GM21576 (cell line): ENCODE results near the gene KAZN.

Experiments used
- ATAC-seq: cut with Tn5 transposase; IDR thresholded peaks from one replicate; pipeline ENCODE4 v1.9.1; 2021; ENCODE audit warnings: mild to moderate bottlenecking, moderate library complexity; ENCODE audit not compliant: unreplicated experiment

KAZN gene

DNA sequence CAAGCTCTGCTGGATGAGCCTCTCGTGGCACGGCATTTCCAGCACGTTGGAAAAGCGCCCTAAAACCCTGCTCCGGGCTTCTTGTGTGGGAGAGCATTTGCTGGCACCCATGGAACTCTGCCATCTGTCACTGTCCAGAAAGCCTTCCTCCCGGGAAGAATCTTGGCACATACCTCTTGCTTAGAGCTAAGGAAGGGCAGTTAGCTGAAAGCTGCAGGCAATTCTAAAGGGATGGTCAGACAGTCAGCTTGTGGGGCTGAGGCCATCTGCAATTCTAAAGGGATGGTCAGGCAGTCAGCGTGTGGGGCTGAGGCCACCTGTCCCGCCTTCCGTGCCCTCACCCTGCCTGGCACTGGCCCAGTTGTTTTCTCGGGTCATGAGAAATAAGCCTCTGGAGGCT is 416.0 kb downstream of the KAZN start:
- ATAC-seq, result no peak

DNA sequence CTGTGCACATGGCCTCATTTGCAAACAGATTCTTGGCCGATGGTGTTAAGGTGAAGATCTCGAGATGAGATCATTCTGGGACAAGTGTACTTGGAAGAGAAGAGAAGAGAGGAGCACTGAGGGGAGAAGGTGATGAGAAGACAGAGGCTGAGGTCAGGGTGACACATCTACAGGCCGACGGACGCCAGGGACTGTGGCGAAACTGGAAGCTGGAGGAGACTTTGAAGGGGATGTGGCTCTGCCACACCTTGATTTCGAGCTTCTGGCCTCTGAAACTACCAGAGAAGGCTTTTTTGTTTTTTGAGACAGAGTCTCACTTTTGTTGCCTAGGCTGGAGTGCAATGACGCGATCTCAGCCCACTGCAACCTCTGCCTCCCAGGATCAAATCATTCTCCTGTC is 417.5 kb downstream of the KAZN start:
- ATAC-seq, result no peak

DNA sequence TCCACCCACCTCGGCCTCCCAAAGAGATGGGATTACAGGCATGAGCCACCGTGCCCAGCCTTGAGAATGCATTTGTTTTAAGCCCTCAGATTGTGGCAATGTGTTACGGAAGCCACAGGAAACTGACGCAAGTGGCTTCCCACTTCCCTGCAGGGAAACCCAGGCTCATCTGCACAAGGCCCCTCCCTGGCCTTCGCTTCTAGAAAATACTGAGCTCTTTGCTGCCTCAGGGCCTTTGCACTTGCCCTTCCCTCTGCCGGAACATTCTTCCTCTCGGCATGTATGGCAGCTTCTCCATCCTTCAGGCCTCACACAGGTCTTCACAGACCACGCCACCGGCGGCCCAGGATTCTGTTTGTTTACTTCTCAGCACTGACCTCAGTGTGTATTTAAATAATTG is 418.0 kb downstream of the KAZN start:
- no peak for ATAC-seq

DNA sequence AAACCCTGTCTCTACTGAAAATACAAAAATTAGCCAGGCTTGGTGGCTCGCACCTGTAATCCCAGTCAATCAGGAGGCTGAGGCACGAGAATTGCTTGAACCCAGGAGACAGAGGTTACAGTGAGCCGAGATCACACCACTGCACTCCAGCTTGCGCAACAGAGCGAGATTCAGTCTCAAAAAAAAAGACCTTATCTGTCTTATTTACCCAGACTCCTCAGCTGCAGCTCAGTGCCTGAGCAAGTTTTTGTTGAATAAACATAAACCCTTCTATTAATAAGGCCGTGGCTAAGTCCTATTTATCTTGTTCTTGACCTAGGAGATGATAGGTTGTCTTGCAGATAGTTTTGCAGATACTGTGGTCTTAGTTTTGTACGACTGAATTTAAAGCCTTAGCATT is 418.6 kb downstream of the KAZN start:
- ATAC-seq, result no peak

DNA sequence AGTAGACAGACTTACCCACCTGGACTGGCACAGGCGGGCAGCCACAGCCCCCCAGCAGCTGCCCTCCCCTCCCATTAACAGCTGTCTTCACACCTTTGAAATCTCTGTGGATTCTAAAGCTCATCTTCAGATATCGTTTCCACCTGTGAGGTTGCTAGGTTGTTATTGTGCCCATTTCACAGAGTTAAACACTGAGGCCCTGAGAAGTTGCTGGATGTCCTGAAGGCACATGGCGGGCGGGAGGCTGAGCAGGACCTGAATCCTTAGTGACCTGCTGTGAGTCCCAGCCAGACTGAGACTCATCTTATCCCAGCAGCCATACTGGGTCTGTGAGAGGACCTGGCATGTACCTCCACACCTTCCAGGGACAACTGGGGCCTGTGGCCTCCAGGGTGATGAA is 420.3 kb downstream of the KAZN start:
- ATAC-seq, result no peak

DNA sequence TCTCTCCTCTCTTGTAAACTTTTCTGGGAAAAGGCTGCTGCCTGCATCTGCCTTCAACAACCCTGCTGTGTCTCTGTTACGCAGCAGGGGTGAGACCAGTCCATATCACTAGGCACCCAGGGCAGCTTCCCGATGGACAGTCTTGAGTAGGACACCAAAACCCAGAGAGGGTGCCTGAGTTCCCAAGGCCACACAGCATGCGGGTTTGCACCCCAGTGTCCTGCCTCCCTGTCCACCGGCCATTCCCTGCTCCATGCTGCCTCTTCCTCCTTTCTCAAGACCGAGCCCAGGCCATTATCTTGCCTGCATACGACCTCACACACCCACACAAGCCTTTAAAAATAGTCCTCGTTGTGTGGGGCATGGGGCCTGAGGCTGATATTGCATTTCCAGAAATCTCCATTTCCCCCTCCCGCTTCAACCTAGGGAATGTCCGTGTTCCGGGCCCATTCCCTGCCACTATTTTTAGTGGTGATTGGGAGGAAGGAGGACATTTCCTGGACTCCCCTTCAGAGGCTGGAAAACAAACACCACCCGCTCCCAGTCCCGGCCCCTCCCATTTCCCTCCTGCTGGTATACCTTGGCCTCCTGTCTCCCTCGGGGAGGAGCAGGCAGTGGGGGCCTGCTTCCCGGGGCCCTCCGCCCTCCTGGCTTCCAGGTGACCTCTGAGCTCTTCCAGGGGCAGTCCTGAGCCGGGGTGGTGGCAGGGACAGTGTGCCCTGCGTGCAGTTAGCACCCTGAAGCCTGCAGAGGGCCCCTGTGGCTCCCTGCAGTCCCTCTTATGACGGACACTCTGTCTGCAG is 422.7 kb downstream of the KAZN start:
- no peak for ATAC-seq

DNA sequence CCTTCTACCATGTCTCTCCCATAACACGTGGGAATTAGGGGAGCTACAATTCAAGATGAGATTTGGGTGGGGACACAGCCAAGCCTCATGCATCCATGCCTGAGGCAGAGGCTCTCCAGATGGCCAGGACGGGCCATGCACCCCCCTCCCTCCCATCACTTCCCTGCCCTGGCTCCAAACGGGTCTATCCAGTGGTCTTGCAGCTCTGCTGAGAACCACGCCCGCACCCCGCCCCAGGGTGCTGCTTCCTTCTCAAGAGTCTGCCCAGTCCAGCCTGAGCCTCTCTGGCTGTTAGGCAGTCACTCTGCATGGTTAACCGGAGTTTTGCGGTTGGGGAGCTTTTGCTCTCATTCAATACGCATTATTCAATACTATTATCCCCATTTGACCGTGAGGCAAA is 423.6 kb downstream of the KAZN start:
- ATAC-seq, result no peak

DNA sequence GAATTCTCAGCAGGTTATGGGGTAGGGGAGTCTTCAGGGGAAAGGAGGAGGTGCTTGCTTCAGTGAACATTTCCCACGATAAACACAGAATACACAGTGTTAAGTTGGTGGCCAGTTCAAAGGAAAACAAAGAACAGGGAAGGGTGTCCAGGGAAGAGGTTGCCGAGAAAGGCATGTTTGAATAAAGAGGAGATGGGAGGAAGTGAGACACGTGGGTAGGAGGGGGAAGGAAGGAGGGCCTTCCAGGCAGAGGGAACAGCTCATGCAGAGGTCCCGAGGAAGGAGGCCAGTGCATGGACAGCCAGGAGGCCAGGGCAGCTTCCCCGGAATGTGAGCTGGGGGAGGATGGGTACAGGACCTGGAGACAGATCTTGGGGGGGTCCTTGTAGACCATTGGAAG is 424.7 kb downstream of the KAZN start:
- ATAC-seq, result no peak

DNA sequence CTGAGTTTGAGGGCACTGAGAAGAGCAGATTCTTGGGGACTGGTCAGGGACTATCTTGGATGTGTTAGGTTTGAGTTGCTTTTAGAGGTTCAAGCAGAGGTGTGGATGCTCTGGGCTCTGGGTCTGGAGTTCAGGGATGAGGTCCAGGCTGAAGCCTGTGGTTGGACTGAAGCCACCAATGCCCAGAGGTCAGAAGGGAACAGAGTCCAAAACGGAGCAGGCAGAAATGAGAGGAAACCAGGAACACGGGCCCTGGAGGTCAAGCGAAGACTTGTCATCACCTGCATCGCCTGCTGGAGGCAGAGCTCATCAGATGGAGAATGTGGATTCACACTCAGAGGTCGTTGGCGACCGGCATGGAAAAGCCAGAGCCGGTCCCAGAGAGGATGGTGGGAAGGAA is 425.5 kb downstream of the KAZN start:
- no peak for ATAC-seq

DNA sequence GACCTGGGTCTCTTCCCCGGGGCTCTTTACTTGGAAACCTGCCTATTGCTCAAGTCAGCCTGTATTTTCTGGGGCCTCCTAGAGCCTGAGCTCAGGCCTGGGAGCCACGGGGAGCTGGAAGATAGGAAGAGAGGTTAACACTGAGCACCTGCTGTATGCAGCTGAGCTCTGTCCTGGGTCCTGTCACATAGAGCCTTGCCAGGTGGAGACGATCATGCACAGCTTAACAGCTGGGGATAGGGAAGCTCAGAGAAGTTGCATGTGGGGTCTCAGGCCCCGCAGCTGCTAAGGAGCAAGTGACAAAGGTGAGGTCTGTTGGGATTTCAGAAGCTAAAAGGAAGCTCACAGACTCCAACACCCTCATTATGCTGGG is 427.6 kb downstream of the KAZN start:
- no peak for ATAC-seq

DNA sequence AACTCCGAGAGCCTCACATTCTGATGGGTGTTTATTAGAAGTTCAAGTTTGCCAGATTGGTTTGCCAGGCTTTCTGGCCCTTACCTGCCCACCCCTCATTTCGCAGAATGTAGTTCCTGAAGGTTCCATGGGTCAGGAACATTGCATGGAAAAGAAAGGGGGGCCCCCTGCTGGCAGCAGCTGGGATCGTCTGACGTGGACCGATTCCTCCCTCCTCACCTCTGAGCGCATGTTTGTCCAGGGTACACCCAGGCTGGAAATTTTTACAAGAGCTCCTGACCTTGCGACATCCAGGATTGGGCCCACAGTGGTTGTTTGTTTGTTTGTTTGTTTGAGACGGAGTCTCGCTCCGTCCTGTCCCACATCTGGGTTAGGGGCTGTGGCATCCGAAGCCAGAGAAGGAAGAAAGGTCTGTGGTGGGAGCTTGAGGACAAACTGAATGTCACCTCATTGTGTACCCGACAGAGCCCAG is 429.1 kb downstream of the KAZN start:
- ATAC-seq, result no peak

DNA sequence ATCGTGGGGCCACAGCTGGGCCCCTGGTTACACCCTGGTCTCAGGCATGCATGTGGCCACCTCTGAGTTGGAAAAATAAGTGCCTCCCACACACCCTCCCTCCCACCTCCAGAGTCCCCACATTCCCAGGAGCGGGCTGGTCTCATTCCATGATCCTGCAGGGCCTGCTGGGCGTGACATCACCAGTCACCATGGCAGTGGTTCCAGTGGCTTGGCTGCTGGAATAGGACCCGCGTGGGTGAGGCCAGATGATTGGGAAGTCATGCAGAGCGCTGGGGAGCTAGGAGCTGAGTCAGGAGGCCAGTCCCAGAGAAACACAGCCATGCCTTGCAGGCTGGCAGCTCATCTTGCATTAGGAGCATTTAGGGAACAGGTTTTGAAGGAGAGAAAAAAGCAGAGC is 429.6 kb downstream of the KAZN start:
- no peak for ATAC-seq

DNA sequence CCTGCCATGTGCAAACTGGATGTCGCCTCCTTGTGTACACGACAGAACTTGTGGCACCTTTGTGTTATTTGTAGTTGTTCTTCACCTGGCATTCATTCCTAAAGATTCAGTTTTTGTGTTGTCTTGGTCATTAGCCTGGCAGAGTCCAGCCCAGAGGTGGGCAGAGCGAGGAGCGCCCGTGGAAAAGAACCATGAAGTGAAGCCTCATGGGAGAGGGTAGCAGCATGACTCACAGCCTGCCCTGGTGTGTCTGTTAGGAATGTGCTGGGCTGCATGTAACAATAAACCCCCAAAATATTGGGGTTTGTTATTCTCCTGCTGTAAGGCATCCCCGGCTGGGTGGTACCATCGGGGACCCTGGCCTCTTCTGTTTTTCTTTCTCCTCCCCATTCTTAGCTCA is 430.1 kb downstream of the KAZN start:
- ATAC-seq, result no peak

DNA sequence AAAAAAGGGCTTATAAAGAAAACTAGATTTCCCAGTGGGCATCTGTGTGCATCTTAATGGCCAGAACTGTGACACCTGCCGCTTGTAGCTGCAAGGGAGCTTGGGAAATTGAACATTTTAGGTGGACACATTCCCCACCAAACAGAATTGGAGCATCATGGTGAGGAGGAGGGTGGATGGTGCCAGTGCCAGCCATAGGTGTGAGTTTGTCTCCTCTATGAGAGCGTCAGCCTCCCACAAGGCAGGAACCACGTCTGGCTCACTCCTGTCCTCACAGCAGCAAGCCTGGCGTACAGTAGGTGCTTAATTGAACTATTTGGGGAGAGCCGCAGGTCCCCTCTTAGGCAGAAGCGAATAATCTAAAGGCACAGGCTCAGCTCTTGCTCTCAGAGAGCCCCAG is 430.6 kb downstream of the KAZN start:
- no peak for ATAC-seq

DNA sequence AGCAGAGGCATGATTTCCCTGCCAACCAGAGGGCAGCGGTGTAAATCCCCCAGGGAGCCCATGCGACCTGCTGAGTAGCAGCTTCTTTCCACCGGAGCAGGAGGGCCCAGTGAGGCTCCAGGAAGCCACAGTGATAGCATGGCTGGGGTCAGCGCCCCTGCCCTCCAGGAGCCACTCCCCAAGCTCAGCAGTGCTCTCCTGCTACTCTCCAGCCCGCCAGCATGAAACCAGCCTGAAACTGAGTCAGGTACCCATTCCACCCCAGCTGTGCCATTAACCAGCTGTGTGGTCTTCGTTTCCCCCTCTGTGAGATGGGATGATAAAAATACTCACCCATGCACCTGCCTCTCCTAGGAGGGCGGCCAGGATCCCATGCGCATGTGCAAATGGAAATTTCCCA is 431.3 kb downstream of the KAZN start:
- no peak for ATAC-seq

DNA sequence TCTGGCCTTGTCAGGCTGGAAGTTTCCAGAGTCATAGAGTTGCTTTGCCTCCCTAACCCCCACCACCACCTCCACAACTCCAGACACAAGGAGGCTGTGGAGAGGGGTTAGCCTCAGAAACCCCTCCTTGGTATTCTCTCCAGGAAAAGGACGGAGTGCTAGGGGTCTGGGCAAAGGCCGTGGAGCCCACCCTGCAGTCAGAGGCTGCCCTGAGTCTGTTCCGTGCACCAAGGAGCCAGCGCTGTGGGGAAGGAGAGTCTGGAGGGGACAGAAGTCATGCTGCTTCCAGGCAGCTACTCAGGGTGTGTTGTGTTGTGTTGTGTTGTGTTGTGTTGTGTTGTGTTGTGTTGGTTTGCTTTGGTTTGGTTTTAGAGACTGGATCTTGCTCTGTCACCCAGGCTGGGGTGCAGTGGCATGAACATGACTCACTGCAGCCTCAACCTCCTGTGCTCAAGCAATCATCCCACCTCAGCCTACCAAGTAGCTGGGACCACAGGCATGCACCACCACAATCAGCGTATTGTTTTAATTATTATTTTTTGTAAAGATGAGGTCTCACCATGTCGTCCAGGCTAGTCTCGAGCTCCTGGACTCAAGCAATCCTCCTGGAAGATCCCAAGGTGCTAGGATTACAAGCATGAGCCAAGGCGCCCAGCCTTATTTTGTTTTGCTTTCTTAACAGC is 432.9 kb downstream of the KAZN start:
- no peak for ATAC-seq

DNA sequence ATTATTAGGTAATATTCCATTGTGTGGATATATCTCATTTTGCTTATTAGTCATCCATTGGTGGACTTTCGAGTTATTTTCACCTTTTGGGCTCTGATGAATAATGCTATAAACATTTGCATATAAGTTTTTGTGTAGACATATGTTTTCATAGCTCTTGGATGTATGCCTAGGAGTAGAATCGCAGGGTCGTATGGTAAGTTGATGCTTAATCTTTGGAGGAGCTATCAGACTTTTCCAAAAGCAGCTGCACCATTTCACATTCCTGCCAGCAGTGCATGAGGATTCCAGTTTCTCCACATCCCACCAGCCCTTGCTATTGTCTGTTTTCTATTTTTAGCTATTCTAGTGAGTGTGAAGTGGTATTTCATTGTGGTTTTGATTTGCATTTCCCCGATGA is 434.8 kb downstream of the KAZN start:
- no peak for ATAC-seq

DNA sequence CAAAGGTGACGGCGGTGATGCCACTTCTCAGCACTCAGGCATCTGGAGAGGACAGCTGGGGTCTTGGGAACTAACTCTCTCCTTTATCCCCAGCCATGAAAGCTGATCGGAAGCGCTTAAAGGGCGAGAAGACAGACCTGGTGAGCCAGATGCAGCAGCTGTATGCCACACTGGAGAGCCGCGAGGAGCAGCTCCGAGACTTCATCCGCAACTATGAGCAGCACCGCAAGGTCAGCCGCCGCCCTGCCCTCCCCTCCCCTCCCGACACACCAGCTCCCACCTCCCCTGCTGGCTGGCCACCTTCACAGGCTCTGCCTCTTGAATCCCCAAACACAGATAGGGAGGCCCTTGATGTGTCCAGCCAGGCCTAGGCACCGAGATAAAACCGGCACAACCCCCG is 436.2 kb downstream of the KAZN start:
- no peak for ATAC-seq

DNA sequence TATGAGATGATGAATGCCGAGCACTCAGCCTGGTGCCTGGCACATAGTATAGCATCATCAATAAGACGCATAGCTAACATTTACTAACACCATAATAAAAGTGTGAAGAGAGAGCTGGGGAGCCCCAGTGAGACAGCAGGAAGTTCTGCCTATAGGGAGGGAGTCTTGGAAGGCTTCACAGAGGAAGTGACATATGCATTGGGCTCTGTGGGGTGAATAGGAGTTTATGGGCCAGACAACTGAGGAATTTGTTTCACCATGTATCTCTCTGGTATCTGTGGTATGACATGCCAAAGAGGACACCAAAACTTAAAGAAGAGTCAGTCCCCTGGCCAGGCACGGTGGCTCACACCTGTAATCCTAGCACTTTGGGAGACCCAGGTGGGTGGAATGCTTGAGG is 436.8 kb downstream of the KAZN start:
- ATAC-seq, result no peak

DNA sequence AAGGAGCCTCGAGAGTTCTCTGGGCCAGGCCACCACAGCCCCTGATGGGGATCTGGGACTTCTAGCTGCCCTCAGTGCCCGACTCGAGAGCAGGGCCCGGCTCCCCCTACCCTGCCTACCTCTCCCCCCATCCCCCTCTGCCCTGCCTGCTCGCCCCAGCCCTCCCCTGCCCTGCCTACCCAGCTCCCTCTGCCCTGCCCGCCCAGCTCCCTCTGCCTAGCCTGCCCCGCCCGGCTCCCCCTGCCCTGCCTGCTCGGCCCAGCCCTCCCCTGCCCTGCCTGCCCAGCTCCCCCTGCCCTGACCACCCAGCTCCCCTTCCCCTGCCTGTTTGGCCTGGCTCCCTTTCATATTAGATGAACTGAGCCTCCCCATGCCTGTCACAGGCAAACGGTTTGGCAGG is 437.6 kb downstream of the KAZN start:
- ATAC-seq, result no peak

DNA sequence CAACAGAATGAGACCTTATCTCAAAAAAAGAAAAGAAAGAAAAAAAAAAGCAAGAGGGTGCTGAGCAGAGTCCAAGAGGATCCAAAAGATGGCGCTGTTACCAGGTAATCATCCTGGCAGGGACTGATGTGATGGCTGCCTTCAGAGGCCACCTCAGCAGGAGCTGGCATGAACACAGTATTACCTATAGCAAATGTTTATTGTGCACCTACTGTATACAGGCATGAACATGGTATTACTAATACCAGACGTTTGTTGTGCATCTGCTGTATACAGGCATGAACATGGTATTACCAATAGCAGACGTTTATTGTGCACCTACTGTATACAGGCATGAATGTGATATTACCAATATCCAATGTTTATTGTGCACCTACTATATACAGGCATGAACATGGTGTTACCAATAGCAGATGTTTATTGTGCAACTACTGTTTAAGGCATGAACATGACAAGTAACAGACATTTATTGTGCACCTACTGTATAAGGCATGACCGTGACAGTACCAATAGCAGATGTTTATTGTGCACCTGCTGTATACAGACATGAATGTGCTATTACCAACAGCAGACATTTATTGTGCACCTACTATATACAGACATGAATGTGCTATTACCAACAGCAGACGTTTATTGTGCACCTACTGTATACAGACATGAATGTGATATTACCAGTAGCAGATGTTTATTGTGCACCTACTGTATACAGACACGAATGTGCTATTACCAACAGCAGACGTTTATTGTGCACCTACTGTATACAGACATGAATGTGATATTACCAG is 439.9 kb downstream of the KAZN start:
- ATAC-seq, result no peak
